SK-N-SH treated with all-trans-retinoic acid at 6 μM for 48 hours (cell line): ENCODE data around the gene RPS19BP1.

Source experiments
- ATAC-seq: fragments of 200-7000 bp; cut with Tn5 transposase; 3 replicates; pipeline ENCODE4 v1.9.1; 2020; ENCODE audit warnings: mild to moderate bottlenecking, moderate library complexity
- ARNTL ChIP-seq: fragments of 450-650 bp; formaldehyde crosslinking; IDR thresholded peaks from 2 replicates; pipeline ENCODE4 v1.5.0; 2020; ENCODE audit warnings: low read depth, mild to moderate bottlenecking, moderate library complexity, borderline replicate concordance
- BACH2 ChIP-seq: fragments of 250-450 bp; sonication (Bioruptor Pico); IDR thresholded peaks from 2 replicates; pipeline ENCODE4 v1.9.0; 2021; ENCODE audit warnings: mild to moderate bottlenecking, borderline replicate concordance
- CREB5 ChIP-seq: fragments of 250-450 bp; sonication (Bioruptor Pico); IDR thresholded peaks from 2 replicates; pipeline ENCODE4 v1.5.1; 2020; ENCODE audit warnings: low read depth, mild to moderate bottlenecking, moderate library complexity
- CSDC2 ChIP-seq: fragments of 250-450 bp; sonication (Bioruptor Pico); IDR thresholded peaks from 2 replicates; pipeline ENCODE4 v1.5.0; 2020; ENCODE audit warnings: mild to moderate bottlenecking, moderate library complexity
- CSRNP3 ChIP-seq: fragments of 250-450 bp; sonication (Bioruptor Pico); IDR thresholded peaks from 2 replicates; pipeline ENCODE4 v1.5.1; 2021; ENCODE audit warnings: mild to moderate bottlenecking, moderate library complexity
- ESRRG ChIP-seq: fragments of 250-450 bp; sonication (Bioruptor Pico); IDR thresholded peaks from 2 replicates; pipeline ENCODE4 v1.6.1; 2021; ENCODE audit warnings: mild to moderate bottlenecking
- GLIS3 ChIP-seq: fragments of 250-450 bp; sonication (Bioruptor Pico); IDR thresholded peaks from 2 replicates; pipeline ENCODE4 v1.5.0; 2020; ENCODE audit warnings: mild to moderate bottlenecking, moderate library complexity
- ISL1 ChIP-seq: fragments of 250-450 bp; sonication (Bioruptor Pico); IDR thresholded peaks from 2 replicates; pipeline ENCODE4 v2.1.2; 2022; ENCODE audit warnings: mild to moderate bottlenecking, moderate library complexity
- OSR1 ChIP-seq: fragments of 250-450 bp; sonication (Bioruptor Pico); IDR thresholded peaks from 2 replicates; pipeline ENCODE4 v1.8.0; 2022; ENCODE audit warnings: moderate library complexity, mild to moderate bottlenecking, inconsistent platforms
- PATZ1 ChIP-seq: fragments of 250-450 bp; sonication (Bioruptor Pico); IDR thresholded peaks from 2 replicates; pipeline ENCODE4 v1.8.0; 2020; ENCODE audit warnings: mild to moderate bottlenecking, moderate library complexity, borderline replicate concordance
- POU6F1 ChIP-seq: fragments of 250-450 bp; sonication (Bioruptor Pico); IDR thresholded peaks from 2 replicates; pipeline ENCODE4 v1.8.0; 2021; ENCODE audit warnings: low read depth, mild to moderate bottlenecking, moderate library complexity, borderline replicate concordance
- RARB ChIP-seq: fragments of 250-450 bp; sonication (Bioruptor Pico); IDR thresholded peaks from 2 replicates; pipeline ENCODE4 v1.8.0; 2021; ENCODE audit warnings: mild to moderate bottlenecking, moderate library complexity
- SNAI2 ChIP-seq: fragments of 250-450 bp; sonication (Bioruptor Pico); IDR thresholded peaks from 2 replicates; pipeline ENCODE4 v1.5.0; 2020; ENCODE audit warnings: mild to moderate bottlenecking, moderate library complexity
- TCF4 ChIP-seq: fragments of 250-450 bp; sonication (Bioruptor Pico); IDR thresholded peaks from 2 replicates; pipeline ENCODE4 v1.8.0; 2021; ENCODE audit warnings: mild to moderate bottlenecking, moderate library complexity, borderline replicate concordance
- TOX ChIP-seq: fragments of 250-450 bp; sonication (Bioruptor Pico); IDR thresholded peaks from 2 replicates; pipeline ENCODE4 v1.8.0; 2021; ENCODE audit warnings: mild to moderate bottlenecking, moderate library complexity, borderline replicate concordance
- TSHZ2 ChIP-seq: fragments of 250-450 bp; sonication (Bioruptor Pico); IDR thresholded peaks from 2 replicates; pipeline ENCODE4 v1.5.0; 2020; ENCODE audit warnings: mild to moderate bottlenecking, moderate library complexity
- ZC3H10 ChIP-seq: fragments of 250-450 bp; sonication (Bioruptor Pico); IDR thresholded peaks from 2 replicates; pipeline ENCODE4 v1.5.1; 2021; ENCODE audit warnings: mild to moderate bottlenecking, moderate library complexity
- ZFP3 ChIP-seq: fragments of 250-450 bp; sonication (Bioruptor Pico); IDR thresholded peaks from 2 replicates; pipeline ENCODE4 v1.5.0; 2020; ENCODE audit warnings: mild to moderate bottlenecking, moderate library complexity
- ZFP30 ChIP-seq: fragments of 450-650 bp; formaldehyde crosslinking; IDR thresholded peaks from 2 replicates; pipeline ENCODE4 v1.5.0; 2022; ENCODE audit warnings: mild to moderate bottlenecking, moderate library complexity
- ZNF565 ChIP-seq: fragments of 450-650 bp; formaldehyde crosslinking; conservative IDR thresholded peaks from 2 replicates; pipeline ENCODE4 v1.5.0; 2020; ENCODE audit warnings: low read depth, mild to moderate bottlenecking, moderate library complexity
- ZNF70 ChIP-seq: fragments of 450-650 bp; formaldehyde crosslinking; IDR thresholded peaks from 2 replicates; pipeline ENCODE4 v1.5.0; 2020; ENCODE audit warnings: mild to moderate bottlenecking, moderate library complexity
- ZNF8 ChIP-seq: fragments of 450-650 bp; formaldehyde crosslinking; IDR thresholded peaks from 2 replicates; pipeline ENCODE4 v1.5.0; 2020; ENCODE audit warnings: mild to moderate bottlenecking, moderate library complexity

RPS19BP1 gene

GRCh38 chr22:39532215-39533073 lies at the start of gene RPS19BP1:
TSS of gene RPS19BP1 (minus strand) at chr22:39532748. CDS start at chr22:39532738, 10 bp downstream.
- peak; percentile 84 for ATAC-seq
- no peak for TF ChIP-seq ESRRG (CRISPR knock-in tag)
- TF ChIP-seq ARNTL (CRISPR knock-in tag) = no peak
- no peak for TF ChIP-seq CSDC2 (CRISPR knock-in tag)
- TF ChIP-seq GLIS3 (CRISPR knock-in tag) = no peak
- TF ChIP-seq OSR1 (CRISPR knock-in tag) = no peak
- no peak for TF ChIP-seq ZNF70 (CRISPR knock-in tag)

- no peak for ATAC-seq
- no peak for TF ChIP-seq PATZ1 (CRISPR knock-in tag)
- no peak for TF ChIP-seq RARB (CRISPR knock-in tag)
- TF ChIP-seq ZFP30 = no peak
- TF ChIP-seq ISL1 (CRISPR knock-in tag) = no peak
- TF ChIP-seq CREB5 (CRISPR knock-in tag) = no peak
- TF ChIP-seq GLIS3 (CRISPR knock-in tag) = no peak
- no peak for TF ChIP-seq TSHZ2 (CRISPR knock-in tag)
- no peak for TF ChIP-seq ZC3H10
- TF ChIP-seq BACH2 (CRISPR knock-in tag) = no peak
- TF ChIP-seq ESRRG (CRISPR knock-in tag) = no peak
- TF ChIP-seq SNAI2 (CRISPR knock-in tag) = no peak
- no peak for TF ChIP-seq ZFP3 (CRISPR knock-in tag)
- TF ChIP-seq TCF4 (CRISPR knock-in tag) = no peak
- TF ChIP-seq POU6F1 = no peak
- TF ChIP-seq ZNF565 (CRISPR knock-in tag) = no peak
- no peak for TF ChIP-seq TOX (CRISPR knock-in tag)
- no peak for TF ChIP-seq ZNF8 (CRISPR knock-in tag)
- no peak for TF ChIP-seq ZNF70 (CRISPR knock-in tag)
Observed at GRCh38 chr22:39581303-39581702, 48.8 kb upstream of the RPS19BP1 start.

- no peak for ATAC-seq
- TF ChIP-seq ZFP3 (CRISPR knock-in tag) (no peak), ISL1 (CRISPR knock-in tag) (no peak), POU6F1 (no peak), TSHZ2 (CRISPR knock-in tag) (no peak), CSDC2 (CRISPR knock-in tag) (no peak), ARNTL (CRISPR knock-in tag) (no peak), ESRRG (CRISPR knock-in tag) (no peak), GLIS3 (CRISPR knock-in tag) (no peak), ZC3H10 (no peak), RARB (CRISPR knock-in tag) (no peak), CSRNP3 (CRISPR knock-in tag) (no peak)
Observed at GRCh38 chr22:39580795-39581194, 48.2 kb upstream of the RPS19BP1 start.
